Keratinocyte (primary cell): ENCODE data around the gene ARFGEF3. TPM values are rescaled to one million over a fixed set of nuclear protein-coding genes. Genes with fewer than 3 reads are reported as not detected.

Experiments used
- DNase-seq: peaks from one replicate; pipeline ENCODE4 v3.0.0-alpha.2; 2011; ENCODE audit warnings: low read depth, missing footprints, low spot score
- FAIRE-seq: peaks from 2 replicates; lab custom pipeline; 2011; peaks lifted over from hg19 to GRCh38; lab: Jason Lieb, UNC
- H2AFZ ChIP-seq: 2 replicates; pipeline ENCODE4 v1.6.0; 2012; ENCODE audit warnings: low read length, control low read depth, inconsistent platforms; ENCODE audit not compliant: control insufficient read depth
- H3K27ac ChIP-seq: 2 replicates; pipeline ENCODE4 v1.5.1; 2011; ENCODE audit warnings: low read length; ENCODE audit not compliant: control insufficient read depth, insufficient read depth
- H3K27me3 ChIP-seq: 3 replicates; pipeline ENCODE4 v1.6.0; 2011; ENCODE audit warnings: low read length; ENCODE audit not compliant: control insufficient read depth, insufficient read depth; ENCODE audit errors: extremely low read depth
- H3K36me3 ChIP-seq, 2 experiments: 2 replicates in 1 of 2; 3 replicates in 1 of 2; pipeline ENCODE4 v1.5.1; 2011; ENCODE audit warnings: low read length in 2 of 2, mild to moderate bottlenecking in 1 of 2; ENCODE audit not compliant: control insufficient read depth in 2 of 2, insufficient read depth in 2 of 2; ENCODE audit errors: extremely low read depth in 1 of 2
- H3K4me1 ChIP-seq: 3 replicates; pipeline ENCODE4 v1.5.1; 2011; ENCODE audit warnings: low read length; ENCODE audit not compliant: control insufficient read depth, insufficient read depth; ENCODE audit errors: extremely low read depth
- H3K4me2 ChIP-seq: 3 replicates; pipeline ENCODE4 v1.6.0; 2011; ENCODE audit warnings: low read depth, low read length; ENCODE audit not compliant: control insufficient read depth, insufficient read depth; ENCODE audit errors: extremely low read depth
- H3K4me3 ChIP-seq, 3 experiments: fragments of 200-600 bp in 1 of 3; sonication (generic) in 1 of 3; 2 replicates in 2 of 3; 3 replicates in 1 of 3; pipeline ENCODE4 v1.5.1; 2011 to 2016; ENCODE audit warnings: low read length in 3 of 3, mild to moderate bottlenecking in 3 of 3, control low read depth in 2 of 3, inconsistent platforms in 1 of 3, low read depth in 1 of 3, mixed read lengths in 1 of 3, mixed run types in 1 of 3, moderate library complexity in 1 of 3; ENCODE audit not compliant: control insufficient read depth in 2 of 3, insufficient read depth in 2 of 3; ENCODE audit errors: extremely low read depth in 1 of 3
- H3K79me2 ChIP-seq: 2 replicates; pipeline ENCODE4 v1.6.0; 2012; ENCODE audit warnings: low read length; ENCODE audit not compliant: control insufficient read depth, insufficient read depth
- H3K9ac ChIP-seq: 3 replicates; pipeline ENCODE4 v1.6.0; 2011; ENCODE audit warnings: low read length; ENCODE audit not compliant: control insufficient read depth, insufficient read depth; ENCODE audit errors: extremely low read depth
- H3K9me1 ChIP-seq: 3 replicates; pipeline ENCODE4 v1.6.0; 2011; ENCODE audit warnings: low read length; ENCODE audit not compliant: control insufficient read depth, insufficient read depth; ENCODE audit errors: extremely low read depth
- H3K9me3 ChIP-seq: 2 replicates; pipeline ENCODE4 v1.5.1; 2012; ENCODE audit warnings: low read depth, low read length; ENCODE audit not compliant: control insufficient read depth
- H4K20me1 ChIP-seq: 3 replicates; pipeline ENCODE4 v1.6.0; 2011; ENCODE audit warnings: low read length; ENCODE audit not compliant: control insufficient read depth, insufficient read depth; ENCODE audit errors: extremely low read depth
- EZH2 ChIP-seq: IDR thresholded peaks from one replicate; pipeline ENCODE4 v1.6.1; 2012; ENCODE audit warnings: inconsistent platforms, mild to moderate bottlenecking, low read length, moderate library complexity
- dilution Hi-C: fragments of 300-500 bp; cut with MboI; formaldehyde crosslinking; loops from one replicate; pipeline ENCODE4 v1.7.0; 2020; ENCODE audit warnings: low sequenced_read_pairs; ENCODE audit not compliant: extremely low pct_ligation_motif_present
- polyA plus RNA-seq, 5 experiments: library from polyadenylated mRNA; depleted of rRNA in 3 of 5; stranded (reverse) in 3 of 5; stranded (forward) in 1 of 5; unstranded in 1 of 5; fragments of >200 nt; gene quantifications; 1 replicate in 1 of 5; 2 replicates in 3 of 5; 3 replicates in 1 of 5; pipeline versions ENCODE4 v1.2.1 to v1.2.3, GENCODE V29; 2011 to 2012; ENCODE audit warnings: missing spikeins in 2 of 5, low read depth in 1 of 5, low replicate concordance in 1 of 5
- TF ChIP-seq, protein P1 (sequence below), 3 experiments: IDR thresholded peaks in 1 of 3; conservative IDR thresholded peaks in 1 of 3; optimal IDR thresholded peaks in 1 of 3; 2 replicates in 2 of 3; 3 replicates in 1 of 3; pipeline versions ENCODE3 to v1.5.1; 2011; ENCODE audit warnings: low read length in 3 of 3, mild to moderate bottlenecking in 3 of 3, moderate library complexity in 2 of 3, control low read depth in 1 of 3, inconsistent platforms in 1 of 3; ENCODE audit not compliant: insufficient read depth in 2 of 3; ENCODE audit errors: extremely low read depth in 1 of 3

Gene ARFGEF3
- polyA plus RNA-seq, 1 donor (not counting 4 experiments of a cell fraction or from before 2014, with no cell fraction given): 0.09 TPM

GRCh38 chr6:138234363-138234762 lies 72.6 kb downstream of the ARFGEF3 start:
- Histone ChIP-seq H3K79me2 (no peaks in the 10 kb centered on the region), H3K36me3 (no peaks in the 10 kb centered on the region), H3K9me1 (no peaks in the 10 kb centered on the region), H3K27ac (no peak overlapping the region), H3K4me1 (no peaks in the 10 kb centered on the region), H3K27me3 (no peaks in the 10 kb centered on the region), H4K20me1 (no peaks in the 10 kb centered on the region), H3K9me3 (no peaks in the 10 kb centered on the region), H3K4me3 (no peak overlapping the region), H3K4me2 (no peak overlapping the region), H3K9ac (no peak overlapping the region), H2AFZ (no peak overlapping the region)
- dilution Hi-C loops: no loop called here
- FAIRE-seq: peak; percentile 68
- TF ChIP-seq, protein P1, sequence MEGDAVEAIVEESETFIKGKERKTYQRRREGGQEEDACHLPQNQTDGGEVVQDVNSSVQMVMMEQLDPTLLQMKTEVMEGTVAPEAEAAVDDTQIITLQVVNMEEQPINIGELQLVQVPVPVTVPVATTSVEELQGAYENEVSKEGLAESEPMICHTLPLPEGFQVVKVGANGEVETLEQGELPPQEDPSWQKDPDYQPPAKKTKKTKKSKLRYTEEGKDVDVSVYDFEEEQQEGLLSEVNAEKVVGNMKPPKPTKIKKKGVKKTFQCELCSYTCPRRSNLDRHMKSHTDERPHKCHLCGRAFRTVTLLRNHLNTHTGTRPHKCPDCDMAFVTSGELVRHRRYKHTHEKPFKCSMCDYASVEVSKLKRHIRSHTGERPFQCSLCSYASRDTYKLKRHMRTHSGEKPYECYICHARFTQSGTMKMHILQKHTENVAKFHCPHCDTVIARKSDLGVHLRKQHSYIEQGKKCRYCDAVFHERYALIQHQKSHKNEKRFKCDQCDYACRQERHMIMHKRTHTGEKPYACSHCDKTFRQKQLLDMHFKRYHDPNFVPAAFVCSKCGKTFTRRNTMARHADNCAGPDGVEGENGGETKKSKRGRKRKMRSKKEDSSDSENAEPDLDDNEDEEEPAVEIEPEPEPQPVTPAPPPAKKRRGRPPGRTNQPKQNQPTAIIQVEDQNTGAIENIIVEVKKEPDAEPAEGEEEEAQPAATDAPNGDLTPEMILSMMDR (optimal IDR thresholded peaks at IDR 0.05 in 1 of 3, IDR thresholded peaks at IDR 0.05 in 1 of 3, conservative IDR thresholded peaks at IDR 0.05 in 1 of 3; ENCODE audit: extremely low read depth in 1 of 3, insufficient read depth in 2 of 3, low read length in 3 of 3): no peak
- TF ChIP-seq EZH2: no peak
- DNase-seq: peak; percentile 32

DNA sequence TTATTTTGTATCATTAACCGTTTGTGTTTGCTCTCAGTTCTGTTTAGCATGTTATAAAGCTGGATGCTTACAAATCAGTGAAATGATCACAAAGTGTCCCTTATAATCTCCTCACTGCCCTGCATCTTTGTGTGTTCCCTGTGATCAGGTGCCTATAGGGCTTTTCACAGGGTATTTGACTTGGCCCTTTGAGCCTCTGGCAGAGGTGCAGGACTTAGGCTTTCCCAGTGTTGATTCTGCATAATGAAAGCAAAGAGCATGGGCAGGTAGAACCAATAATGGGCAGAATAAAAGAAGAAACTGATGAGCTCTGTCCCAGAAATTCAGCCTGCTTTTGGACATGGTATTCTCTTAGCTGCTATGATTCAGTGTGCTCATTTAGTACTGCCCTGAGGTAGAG lies 73.5 kb downstream of the ARFGEF3 start:
- dilution Hi-C loops: no loop called here
- no peaks in the 10 kb centered on the region for H3K79me2 ChIP-seq
- no peak overlapping the region for H3K27ac ChIP-seq
- no peak overlapping the region for H2AFZ ChIP-seq
- H3K9ac ChIP-seq: no peak overlapping the region
- DNase-seq: no peak
- no peak for TF ChIP-seq EZH2
- no peaks in the 10 kb centered on the region for H3K9me1 ChIP-seq
- H3K27me3 ChIP-seq: no peaks in the 10 kb centered on the region
- H3K36me3 ChIP-seq: no peaks in the 10 kb centered on the region
- no peak overlapping the region for H3K4me3 ChIP-seq
- H3K4me1 ChIP-seq: no peaks in the 10 kb centered on the region
- no peak overlapping the region for H3K4me2 ChIP-seq
- FAIRE-seq: no peak
- no peaks in the 10 kb centered on the region for H4K20me1 ChIP-seq
- H3K9me3 ChIP-seq: no peaks in the 10 kb centered on the region

- DNase-seq (no peak), FAIRE-seq (no peak)
- Histone ChIP-seq H3K27me3 (no peaks in the 10 kb centered on the region), H3K36me3 (no peaks in the 10 kb centered on the region), H3K4me3 (no peak overlapping the region), H3K9me3 (no peaks in the 10 kb centered on the region), H3K9me1 (no peaks in the 10 kb centered on the region), H2AFZ (no peak overlapping the region), H3K4me1 (no peaks in the 10 kb centered on the region), H4K20me1 (no peaks in the 10 kb centered on the region), H3K79me2 (no peaks in the 10 kb centered on the region), H3K9ac (no peak overlapping the region), H3K27ac (no peak overlapping the region), H3K4me2 (no peak overlapping the region)
- dilution Hi-C loops: no loop called here
- TF ChIP-seq, protein P1 (optimal IDR thresholded peaks at IDR 0.05 in 1 of 3, IDR thresholded peaks at IDR 0.05 in 1 of 3, conservative IDR thresholded peaks at IDR 0.05 in 1 of 3; ENCODE audit: extremely low read depth in 1 of 3, insufficient read depth in 2 of 3, low read length in 3 of 3): no peak
- TF ChIP-seq EZH2: no peak
Measured at GRCh38 chr6:138235693-138236092, 74.0 kb downstream of the ARFGEF3 start.
